Heart left ventricle (tissue), 16 donors: Measurements from ENCODE around the gene KDM8. TPM values are rescaled to one million over a fixed set of nuclear protein-coding genes. Genes with fewer than 3 reads are reported as not detected.

ENCODE experiments used
- ATAC-seq, 4 donors: fragments of 200-7000 bp; cut with Tn5 transposase; one replicate each; pipeline ENCODE4 v1.9.1; 2020 to 2022; ENCODE audit warnings: moderate library complexity in 4 of 4, mild to moderate bottlenecking in 3 of 4, moderate number of reproducible peaks in 1 of 4
- DNase-seq, 5 donors: peaks; one replicate each; pipeline ENCODE4 v3.0.0-alpha.2; 2020
- H3K27ac ChIP-seq, 12 donors: fragments of 200-600 bp; sonication (generic) in 4 of 12; one replicate each; pipeline versions ENCODE4 v1.5.0 to v1.8.0; 2016 to 2022; ENCODE audit warnings: mild to moderate bottlenecking in 2 of 12
- H3K27me3 ChIP-seq, 9 donors: fragments of 200-600 bp; sonication (generic) in 2 of 9; one replicate each; pipeline versions ENCODE4 v1.5.1 to v1.8.0; 2016 to 2022; ENCODE audit warnings: mild to moderate bottlenecking in 3 of 9
- H3K36me3 ChIP-seq, 9 donors: fragments of 200-600 bp; sonication (generic) in 2 of 9; one replicate each; pipeline versions ENCODE4 v1.5.0 to v1.8.0; 2018 to 2022; ENCODE audit warnings: mild to moderate bottlenecking in 2 of 9
- H3K4me1 ChIP-seq, 12 donors: fragments of 200-600 bp; sonication (generic) in 4 of 12; one replicate each; pipeline versions ENCODE4 v1.5.0 to v1.8.0; 2016 to 2022; ENCODE audit warnings: mild to moderate bottlenecking in 3 of 12
- H3K4me3 ChIP-seq, 12 donors: fragments of 200-600 bp; sonication (generic) in 4 of 12; one replicate each; pipeline versions ENCODE4 v1.5.0 to v1.8.0; 2017 to 2022; ENCODE audit warnings: mild to moderate bottlenecking in 9 of 12, moderate library complexity in 4 of 12
- H3K9me3 ChIP-seq, 12 donors: fragments of 200-600 bp; sonication (generic) in 4 of 12; one replicate each; pipeline versions ENCODE4 v1.5.0 to v1.8.0; 2016 to 2022; ENCODE audit warnings: mild to moderate bottlenecking in 1 of 12
- POLR2A ChIP-seq, 2 donors: fragments of 450-650 bp; IDR thresholded peaks; one replicate each; pipeline ENCODE4 v1.6.1; 2017; ENCODE audit warnings: antibody characterized with exemption in 2 of 2, mild to moderate bottlenecking in 2 of 2, moderate library complexity in 2 of 2
- WGBS, 4 donors: extraction: QIAGEN DNeasy Blood & Tissue Kit in 2 of 4; methylation state at CpG; one replicate each; pipeline versions ENCODE4 v1.1.5 to v1.1.7; 2013 to 2018; 5-methylcytosine and 5-hydroxymethylcytosine counted together
- intact Hi-C, 10 donors: fragments of 100-400 bp; cut with DNase I; formaldehyde crosslinking; loops; one replicate each; pipeline versions ENCODE4 v1.11.1 to v1.14.2; 2022
- polyA plus RNA-seq, 2 donors: library from polyadenylated mRNA; stranded (reverse); fragments of 200-250 nt; gene quantifications; one replicate each; pipeline ENCODE4 v1.2.3, GENCODE V29; 2013
- total RNA-seq, 9 donors: library from RNA; depleted of rRNA in 2 of 9; stranded (reverse); fragments of >200 nt in 2 of 9; fragmentation: NEBNext Ultra II Directional in 3 of 9; extraction: Animal tissue kit (Norgen Biotek cat#: 25700) in 3 of 9; gene quantifications; one replicate each; pipeline versions ENCODE4 v1.1.0 to v1.2.4, GENCODE V29; 2016 to 2023
- TF ChIP-seq, protein P1 (sequence below), 12 donors: fragments of 200-600 bp; sonication (generic) in 4 of 12; IDR thresholded peaks; one replicate each; pipeline versions ENCODE4 v1.5.0 to v1.8.0; 2018 to 2022; ENCODE audit warnings: antibody characterized with exemption in 12 of 12, mild to moderate bottlenecking in 5 of 12
- donor health status: ischemic (EF 13 %, LVEDD 7.1; RV severe dilation, severe dysfunction).
- donor health status: healthy with polysubstance abuse.
- donor health status: DM: no; HTN: yes; CAD: no.
- donor health status: DM: no; HTN: no; CAD: no.
- donor health status: ischemic (EF 25% LVEDD 6.9; RV normal size, moderate dysfunction).
- donor health status: ischemic (EF 25% LVEDD 5.7; RV mildly dilated, moderate dysfunction).
- donor health status: healthy.
- donor health status: DM: yes; HTN: yes; CAD: no.
- donor health status: ischemic (EF 35%, LVEDD 5.7; RV mildly dilated, moderate dysfunction).
- donor health status: nonischemic (EF 11% LVEDD 7.7; RV severe dilation, severe dysfunction).
- donor health status: DM: yes; HTN: yes; CAD: no.
- donor health status: PGD.
- donor health status: ischemic (EF 29% LVEDD 5.4; RV normal size, mild dysfunction).
- donor health status: nonischemic (EF 23%, LVEDD 6.1; RV moderate dilation, normal function).

KDM8 gene
- total and polyA plus RNA-seq, 11 donors = 1.4 to 8.4 (median 3.5) TPM

DNA sequence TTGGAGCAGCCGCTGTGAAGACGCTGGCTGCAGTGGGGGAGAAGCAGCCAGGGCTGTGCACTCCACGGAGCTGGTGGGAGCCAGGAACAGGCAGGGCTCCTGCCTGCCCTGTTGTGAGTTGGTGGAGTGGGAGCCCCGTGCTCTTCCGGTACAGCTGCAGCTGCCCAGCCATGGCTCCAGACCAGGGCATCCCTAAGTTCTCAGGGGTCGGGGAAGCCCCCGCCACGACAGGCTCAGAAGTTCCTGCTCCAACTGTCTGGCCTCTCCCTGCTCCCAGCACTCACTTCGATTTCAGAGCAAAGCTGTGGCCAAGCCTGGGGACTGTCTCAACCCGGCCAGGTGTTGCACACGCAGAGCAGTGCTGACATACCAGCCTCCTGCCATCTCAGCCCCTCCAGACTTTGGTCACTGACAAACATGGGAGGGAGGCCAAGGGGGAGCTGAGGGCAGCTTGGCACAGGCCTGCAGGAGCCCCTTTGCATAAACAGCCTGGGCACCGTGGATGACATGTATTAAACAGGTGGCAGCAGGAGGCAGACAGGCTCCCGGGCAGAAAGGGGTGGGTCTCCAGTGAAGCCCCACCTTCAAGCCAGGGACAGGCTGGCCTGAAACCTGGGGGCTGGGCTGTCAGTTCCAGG lies 13.9 kb upstream of the KDM8 start:
- no peak for DNase-seq
- Histone ChIP-seq H3K36me3 (no peaks in the 10 kb centered on the region), H3K9me3 (no peaks in the 10 kb centered on the region), H3K4me1 (no peaks in the 10 kb centered on the region), H3K27ac (no peak overlapping the region), H3K27me3 (peaks cover 0 to 9% (median 0%) of the 10 kb centered on the region in 9 donors), H3K4me3 (no peak overlapping the region)
- TF ChIP-seq, protein P1, sequence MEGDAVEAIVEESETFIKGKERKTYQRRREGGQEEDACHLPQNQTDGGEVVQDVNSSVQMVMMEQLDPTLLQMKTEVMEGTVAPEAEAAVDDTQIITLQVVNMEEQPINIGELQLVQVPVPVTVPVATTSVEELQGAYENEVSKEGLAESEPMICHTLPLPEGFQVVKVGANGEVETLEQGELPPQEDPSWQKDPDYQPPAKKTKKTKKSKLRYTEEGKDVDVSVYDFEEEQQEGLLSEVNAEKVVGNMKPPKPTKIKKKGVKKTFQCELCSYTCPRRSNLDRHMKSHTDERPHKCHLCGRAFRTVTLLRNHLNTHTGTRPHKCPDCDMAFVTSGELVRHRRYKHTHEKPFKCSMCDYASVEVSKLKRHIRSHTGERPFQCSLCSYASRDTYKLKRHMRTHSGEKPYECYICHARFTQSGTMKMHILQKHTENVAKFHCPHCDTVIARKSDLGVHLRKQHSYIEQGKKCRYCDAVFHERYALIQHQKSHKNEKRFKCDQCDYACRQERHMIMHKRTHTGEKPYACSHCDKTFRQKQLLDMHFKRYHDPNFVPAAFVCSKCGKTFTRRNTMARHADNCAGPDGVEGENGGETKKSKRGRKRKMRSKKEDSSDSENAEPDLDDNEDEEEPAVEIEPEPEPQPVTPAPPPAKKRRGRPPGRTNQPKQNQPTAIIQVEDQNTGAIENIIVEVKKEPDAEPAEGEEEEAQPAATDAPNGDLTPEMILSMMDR (IDR thresholded peaks at IDR 0.05) = no peak
- TF ChIP-seq POLR2A (IDR thresholded peaks at IDR 0.05) = no peak
- WGBS, 4 donors = 49 to 56% (median 53%) methylated on average over 13 of the region's 13 CpGs
- ATAC-seq = no peak
- intact Hi-C loops = no loop called here

DNA sequence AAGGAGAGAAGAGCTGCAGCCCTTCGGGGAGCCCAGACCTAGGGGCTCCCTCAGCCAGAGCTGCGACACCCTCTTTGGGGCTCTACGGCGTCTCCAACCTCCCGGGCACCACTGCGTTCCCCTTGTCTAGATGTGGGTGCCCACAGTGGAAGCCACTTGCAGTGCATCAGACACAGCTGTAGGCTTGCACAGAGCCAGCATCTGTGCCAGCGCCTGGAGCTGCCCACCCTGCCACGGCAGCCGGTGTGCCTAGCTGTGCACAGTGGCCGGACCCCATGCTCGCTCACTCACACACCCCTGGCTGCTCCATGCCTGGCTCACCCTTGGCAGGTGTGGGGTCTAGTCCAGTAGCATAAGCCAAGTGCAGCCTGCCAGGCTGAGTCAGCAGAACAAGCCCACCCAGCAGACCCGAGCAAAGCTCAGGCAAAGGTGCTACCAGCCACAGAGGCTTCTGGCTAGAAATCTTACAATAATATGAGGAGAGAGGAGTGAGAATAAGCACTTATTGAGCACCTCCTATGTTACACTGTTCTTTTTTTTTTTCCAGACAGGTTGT lies 12.9 kb upstream of the KDM8 start:
- Histone ChIP-seq H3K9me3 (no peaks in the 10 kb centered on the region), H3K36me3 (no peaks in the 10 kb centered on the region), H3K4me3 (no peak overlapping the region), H3K27me3 (peaks cover 0 to 13% (median 0%) of the 10 kb centered on the region in 9 donors), H3K4me1 (no peaks in the 10 kb centered on the region), H3K27ac (no peak overlapping the region)
- DNase-seq (no peak), ATAC-seq (no peak)
- no peak for TF ChIP-seq POLR2A (IDR thresholded peaks at IDR 0.05)
- TF ChIP-seq, protein P1 (IDR thresholded peaks at IDR 0.05) = no peak
- intact Hi-C loops = no loop called here
- WGBS, 4 donors = 93 to 95% (median 94%) methylated on average over 10 to 12 of the region's 12 CpGs

DNA sequence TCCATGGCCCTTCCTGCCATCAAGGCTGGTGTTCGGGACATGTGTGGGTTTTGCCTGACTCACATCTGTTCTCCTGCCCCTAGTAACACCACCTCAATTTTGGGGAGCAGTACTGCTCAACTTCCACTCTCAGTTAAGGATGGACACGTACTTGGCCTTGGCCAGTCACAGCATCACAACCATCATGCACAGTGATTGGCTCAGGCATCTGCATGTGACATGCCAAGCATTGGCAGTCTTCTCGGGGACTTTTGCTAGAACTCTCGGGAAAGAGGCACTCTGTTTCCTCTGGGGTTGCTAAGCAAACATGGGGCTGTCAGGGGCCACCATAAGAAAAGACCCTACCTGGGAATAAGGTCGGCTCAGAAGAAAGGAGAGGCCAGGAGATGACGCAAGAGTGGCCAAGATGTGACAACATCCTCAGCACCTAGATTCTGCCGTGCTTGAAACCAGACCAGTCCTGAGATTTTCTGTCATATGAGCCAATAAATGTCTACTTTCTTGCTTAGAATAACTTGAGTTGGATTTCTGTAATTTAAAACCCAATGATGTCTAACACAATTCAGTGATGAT lies 11.9 kb upstream of the KDM8 start:
- TF ChIP-seq POLR2A (IDR thresholded peaks at IDR 0.05) = no peak
- TF ChIP-seq, protein P1 (IDR thresholded peaks at IDR 0.05) = no peak
- Histone ChIP-seq H3K27me3 (peaks cover 0 to 18% (median 0%) of the 10 kb centered on the region in 9 donors), H3K36me3 (no peaks in the 10 kb centered on the region), H3K4me1 (no peaks in the 10 kb centered on the region), H3K9me3 (no peaks in the 10 kb centered on the region), H3K4me3 (no peak overlapping the region), H3K27ac (no peak overlapping the region)
- ATAC-seq (no peak), DNase-seq (no peak)
- intact Hi-C loops = no loop called here
- WGBS, 4 donors = 64 to 77% (median 68%) methylated on average over 7 of the region's 7 CpGs

DNA sequence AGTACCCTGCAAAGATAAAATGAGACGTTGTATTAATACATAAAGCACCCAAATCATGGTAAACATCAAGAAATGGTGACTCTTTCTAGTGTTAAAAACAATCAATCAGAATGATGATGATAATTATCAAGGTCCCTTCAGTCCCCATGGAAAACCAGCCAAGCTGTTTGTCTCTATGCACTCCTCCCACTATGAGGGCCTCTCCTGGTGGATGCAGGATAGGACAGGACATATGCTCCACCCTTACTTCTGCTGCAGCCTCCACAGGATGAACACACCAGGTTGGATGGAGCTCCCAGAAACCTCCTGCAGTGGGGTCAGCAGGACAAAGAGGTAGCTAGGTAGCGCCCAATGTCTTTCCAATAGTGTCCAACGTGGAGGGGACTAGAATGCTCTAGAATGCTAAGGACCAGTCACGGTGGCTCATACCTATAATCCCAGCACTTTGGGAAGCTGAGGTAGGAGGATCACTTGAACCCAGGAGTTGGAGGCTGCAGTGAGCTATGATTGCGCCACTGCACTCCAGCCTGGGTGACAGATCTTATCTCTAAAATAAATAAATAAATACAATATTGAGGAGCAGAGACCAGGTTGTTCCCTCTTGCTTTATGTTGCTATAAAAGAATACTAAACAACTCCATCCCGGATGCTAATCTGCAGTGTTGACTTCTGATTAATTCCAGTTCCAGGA lies 9.9 kb upstream of the KDM8 start:
- WGBS, 4 donors = 75 to 81% (median 78%) methylated on average over 6 of the region's 6 CpGs
- ATAC-seq (no peak), DNase-seq (no peak)
- peaks cover 0 to 32% (median 4%) of the 10 kb centered on the region in 9 donors for H3K27me3 ChIP-seq
- no peaks in the 10 kb centered on the region for H3K9me3 ChIP-seq
- no peak overlapping the region for H3K27ac ChIP-seq
- intact Hi-C loops = no loop called here
- no peaks in the 10 kb centered on the region for H3K36me3 ChIP-seq
- TF ChIP-seq, protein P1 (IDR thresholded peaks at IDR 0.05) = no peak
- no peak for TF ChIP-seq POLR2A (IDR thresholded peaks at IDR 0.05)
- H3K4me3 ChIP-seq = no peak overlapping the region
- no peaks in the 10 kb centered on the region for H3K4me1 ChIP-seq
